Keratinocyte (primary cell): ENCODE data around the gene ASCL2. TPM values are rescaled to one million over a fixed set of nuclear protein-coding genes. Genes with fewer than 3 reads are reported as not detected.

ENCODE experiments used
- DNase-seq: peaks from one replicate; pipeline ENCODE4 v3.0.0-alpha.2; 2011; ENCODE audit warnings: low read depth, missing footprints, low spot score
- FAIRE-seq: peaks from 2 replicates; lab custom pipeline; 2011; peaks lifted over from hg19 to GRCh38; lab: Jason Lieb, UNC
- H2AFZ ChIP-seq: 2 replicates; pipeline ENCODE4 v1.6.0; 2012; ENCODE audit warnings: low read length, control low read depth, inconsistent platforms; ENCODE audit not compliant: control insufficient read depth
- H3K27ac ChIP-seq: 2 replicates; pipeline ENCODE4 v1.5.1; 2011; ENCODE audit warnings: low read length; ENCODE audit not compliant: control insufficient read depth, insufficient read depth
- H3K27me3 ChIP-seq: 3 replicates; pipeline ENCODE4 v1.6.0; 2011; ENCODE audit warnings: low read length; ENCODE audit not compliant: control insufficient read depth, insufficient read depth; ENCODE audit errors: extremely low read depth
- H3K36me3 ChIP-seq, 2 experiments: 2 replicates in 1 of 2; 3 replicates in 1 of 2; pipeline ENCODE4 v1.5.1; 2011; ENCODE audit warnings: low read length in 2 of 2, mild to moderate bottlenecking in 1 of 2; ENCODE audit not compliant: control insufficient read depth in 2 of 2, insufficient read depth in 2 of 2; ENCODE audit errors: extremely low read depth in 1 of 2
- H3K4me1 ChIP-seq: 3 replicates; pipeline ENCODE4 v1.5.1; 2011; ENCODE audit warnings: low read length; ENCODE audit not compliant: control insufficient read depth, insufficient read depth; ENCODE audit errors: extremely low read depth
- H3K4me2 ChIP-seq: 3 replicates; pipeline ENCODE4 v1.6.0; 2011; ENCODE audit warnings: low read depth, low read length; ENCODE audit not compliant: control insufficient read depth, insufficient read depth; ENCODE audit errors: extremely low read depth
- H3K4me3 ChIP-seq, 3 experiments: fragments of 200-600 bp in 1 of 3; sonication (generic) in 1 of 3; 2 replicates in 2 of 3; 3 replicates in 1 of 3; pipeline ENCODE4 v1.5.1; 2011 to 2016; ENCODE audit warnings: low read length in 3 of 3, mild to moderate bottlenecking in 3 of 3, control low read depth in 2 of 3, inconsistent platforms in 1 of 3, low read depth in 1 of 3, mixed read lengths in 1 of 3, mixed run types in 1 of 3, moderate library complexity in 1 of 3; ENCODE audit not compliant: control insufficient read depth in 2 of 3, insufficient read depth in 2 of 3; ENCODE audit errors: extremely low read depth in 1 of 3
- H3K79me2 ChIP-seq: 2 replicates; pipeline ENCODE4 v1.6.0; 2012; ENCODE audit warnings: low read length; ENCODE audit not compliant: control insufficient read depth, insufficient read depth
- H3K9ac ChIP-seq: 3 replicates; pipeline ENCODE4 v1.6.0; 2011; ENCODE audit warnings: low read length; ENCODE audit not compliant: control insufficient read depth, insufficient read depth; ENCODE audit errors: extremely low read depth
- H3K9me1 ChIP-seq: 3 replicates; pipeline ENCODE4 v1.6.0; 2011; ENCODE audit warnings: low read length; ENCODE audit not compliant: control insufficient read depth, insufficient read depth; ENCODE audit errors: extremely low read depth
- H3K9me3 ChIP-seq: 2 replicates; pipeline ENCODE4 v1.5.1; 2012; ENCODE audit warnings: low read depth, low read length; ENCODE audit not compliant: control insufficient read depth
- H4K20me1 ChIP-seq: 3 replicates; pipeline ENCODE4 v1.6.0; 2011; ENCODE audit warnings: low read length; ENCODE audit not compliant: control insufficient read depth, insufficient read depth; ENCODE audit errors: extremely low read depth
- EZH2 ChIP-seq: IDR thresholded peaks from one replicate; pipeline ENCODE4 v1.6.1; 2012; ENCODE audit warnings: inconsistent platforms, mild to moderate bottlenecking, low read length, moderate library complexity
- dilution Hi-C: fragments of 300-500 bp; cut with MboI; formaldehyde crosslinking; loops from one replicate; pipeline ENCODE4 v1.7.0; 2020; ENCODE audit warnings: low sequenced_read_pairs; ENCODE audit not compliant: extremely low pct_ligation_motif_present
- polyA plus RNA-seq, 5 experiments: library from polyadenylated mRNA; depleted of rRNA in 3 of 5; stranded (reverse) in 3 of 5; stranded (forward) in 1 of 5; unstranded in 1 of 5; fragments of >200 nt; gene quantifications; 1 replicate in 1 of 5; 2 replicates in 3 of 5; 3 replicates in 1 of 5; pipeline versions ENCODE4 v1.2.1 to v1.2.3, GENCODE V29; 2011 to 2012; ENCODE audit warnings: missing spikeins in 2 of 5, low read depth in 1 of 5, low replicate concordance in 1 of 5
- TF ChIP-seq, protein P1 (sequence below), 3 experiments: IDR thresholded peaks in 1 of 3; conservative IDR thresholded peaks in 1 of 3; optimal IDR thresholded peaks in 1 of 3; 2 replicates in 2 of 3; 3 replicates in 1 of 3; pipeline versions ENCODE3 to v1.5.1; 2011; ENCODE audit warnings: low read length in 3 of 3, mild to moderate bottlenecking in 3 of 3, moderate library complexity in 2 of 3, control low read depth in 1 of 3, inconsistent platforms in 1 of 3; ENCODE audit not compliant: insufficient read depth in 2 of 3; ENCODE audit errors: extremely low read depth in 1 of 3

ASCL2 gene
- polyA plus RNA-seq, 1 donor (not counting 4 experiments of a cell fraction or from before 2014, with no cell fraction given): 0.26 TPM

DNA sequence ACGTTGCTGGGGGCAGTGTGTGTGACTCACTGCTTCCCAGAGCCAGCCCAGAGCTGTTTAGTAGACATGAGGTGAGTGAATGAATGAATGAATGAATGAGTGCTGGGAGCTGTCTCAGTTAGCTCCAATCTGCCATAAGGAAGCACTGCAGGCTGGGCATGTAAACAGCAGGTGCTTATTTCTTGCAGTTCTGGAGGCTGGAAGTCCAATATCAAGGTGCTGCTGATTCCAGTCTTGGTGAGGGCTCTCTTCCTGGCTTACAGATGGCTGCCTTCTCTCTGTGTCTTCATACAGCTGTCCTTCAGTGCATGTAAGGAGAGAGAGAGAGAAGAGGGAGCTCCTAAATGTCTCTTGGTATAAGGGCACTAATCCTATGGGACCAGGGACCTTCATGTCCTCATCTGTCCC, 27.2 kb upstream of the ASCL2 start:
- Histone ChIP-seq H3K4me1 (no peaks in the 10 kb centered on the region), H2AFZ (no peak overlapping the region), H3K79me2 (no peaks in the 10 kb centered on the region), H3K9me1 (no peaks in the 10 kb centered on the region), H3K9me3 (no peaks in the 10 kb centered on the region), H3K4me2 (no peak overlapping the region), H3K36me3 (no peaks in the 10 kb centered on the region), H3K27me3 (peaks cover 11% of the 10 kb centered on the region), H3K4me3 (no peak overlapping the region), H3K9ac (no peak overlapping the region), H4K20me1 (no peaks in the 10 kb centered on the region), H3K27ac (no peak overlapping the region)
- no peak for TF ChIP-seq EZH2
- TF ChIP-seq, protein P1, sequence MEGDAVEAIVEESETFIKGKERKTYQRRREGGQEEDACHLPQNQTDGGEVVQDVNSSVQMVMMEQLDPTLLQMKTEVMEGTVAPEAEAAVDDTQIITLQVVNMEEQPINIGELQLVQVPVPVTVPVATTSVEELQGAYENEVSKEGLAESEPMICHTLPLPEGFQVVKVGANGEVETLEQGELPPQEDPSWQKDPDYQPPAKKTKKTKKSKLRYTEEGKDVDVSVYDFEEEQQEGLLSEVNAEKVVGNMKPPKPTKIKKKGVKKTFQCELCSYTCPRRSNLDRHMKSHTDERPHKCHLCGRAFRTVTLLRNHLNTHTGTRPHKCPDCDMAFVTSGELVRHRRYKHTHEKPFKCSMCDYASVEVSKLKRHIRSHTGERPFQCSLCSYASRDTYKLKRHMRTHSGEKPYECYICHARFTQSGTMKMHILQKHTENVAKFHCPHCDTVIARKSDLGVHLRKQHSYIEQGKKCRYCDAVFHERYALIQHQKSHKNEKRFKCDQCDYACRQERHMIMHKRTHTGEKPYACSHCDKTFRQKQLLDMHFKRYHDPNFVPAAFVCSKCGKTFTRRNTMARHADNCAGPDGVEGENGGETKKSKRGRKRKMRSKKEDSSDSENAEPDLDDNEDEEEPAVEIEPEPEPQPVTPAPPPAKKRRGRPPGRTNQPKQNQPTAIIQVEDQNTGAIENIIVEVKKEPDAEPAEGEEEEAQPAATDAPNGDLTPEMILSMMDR (optimal IDR thresholded peaks at IDR 0.05 in 1 of 3, IDR thresholded peaks at IDR 0.05 in 1 of 3, conservative IDR thresholded peaks at IDR 0.05 in 1 of 3; ENCODE audit: extremely low read depth in 1 of 3, insufficient read depth in 2 of 3, low read length in 3 of 3): no peak
- dilution Hi-C loops: no loop called here
- no peak for FAIRE-seq
- no peak for DNase-seq

DNA sequence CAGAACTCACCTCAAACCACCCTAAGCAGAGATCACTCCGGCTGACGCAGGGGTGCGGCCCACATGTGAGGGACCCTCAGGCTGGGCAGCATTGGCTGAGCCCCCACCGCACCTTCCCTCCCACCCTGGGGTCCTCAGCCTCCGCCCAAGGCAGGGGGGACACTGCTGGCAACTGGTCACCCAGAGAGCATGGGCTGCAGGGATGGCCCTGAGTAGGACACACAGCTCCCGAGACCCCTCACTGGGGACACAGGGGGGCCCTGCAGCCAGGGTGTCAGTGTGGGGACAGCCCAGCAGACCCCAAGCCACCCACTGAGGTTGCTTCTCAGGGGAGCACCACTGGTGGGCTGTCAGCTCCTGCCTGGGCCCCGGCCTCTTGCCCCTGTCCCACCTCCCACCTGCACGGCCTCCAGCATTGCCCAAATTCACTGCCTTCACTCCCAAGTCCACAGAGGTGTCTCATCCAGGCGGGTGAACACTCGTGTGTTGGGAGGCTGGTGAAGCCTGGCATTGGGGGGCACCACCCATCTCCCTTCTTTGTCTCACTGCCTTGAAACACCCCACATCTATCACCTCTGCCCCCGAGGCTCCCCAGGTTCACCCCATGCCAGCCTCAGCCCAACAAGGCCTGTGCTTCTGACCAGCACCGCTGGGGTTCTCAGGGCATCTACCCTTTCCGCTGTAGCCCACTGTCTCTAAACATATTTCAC, 26.7 kb upstream of the ASCL2 start:
- DNase-seq: no peak
- dilution Hi-C loops: no loop called here
- no peak for FAIRE-seq
- H3K4me2 ChIP-seq: no peak overlapping the region
- H4K20me1 ChIP-seq: no peaks in the 10 kb centered on the region
- no peak overlapping the region for H2AFZ ChIP-seq
- TF ChIP-seq EZH2: no peak
- TF ChIP-seq, protein P1 (optimal IDR thresholded peaks at IDR 0.05 in 1 of 3, IDR thresholded peaks at IDR 0.05 in 1 of 3, conservative IDR thresholded peaks at IDR 0.05 in 1 of 3; ENCODE audit: extremely low read depth in 1 of 3, insufficient read depth in 2 of 3, low read length in 3 of 3): no peak
- no peaks in the 10 kb centered on the region for H3K9me3 ChIP-seq
- H3K4me1 ChIP-seq: no peaks in the 10 kb centered on the region
- H3K27me3 ChIP-seq: peaks cover 11% of the 10 kb centered on the region
- H3K27ac ChIP-seq: no peak overlapping the region
- no peaks in the 10 kb centered on the region for H3K79me2 ChIP-seq
- H3K36me3 ChIP-seq: no peaks in the 10 kb centered on the region
- H3K9me1 ChIP-seq: no peaks in the 10 kb centered on the region
- no peak overlapping the region for H3K9ac ChIP-seq
- H3K4me3 ChIP-seq: no peak overlapping the region
